Keratinocyte (primary cell): ENCODE results near the gene TIFAB. TPM values are rescaled to one million over a fixed set of nuclear protein-coding genes. Genes with fewer than 3 reads are reported as not detected.

ENCODE experiments used
- DNase-seq: peaks from one replicate; pipeline ENCODE4 v3.0.0-alpha.2; 2011; ENCODE audit warnings: low read depth, missing footprints, low spot score
- FAIRE-seq: peaks from 2 replicates; lab custom pipeline; 2011; peaks lifted over from hg19 to GRCh38; lab: Jason Lieb, UNC
- H2AFZ ChIP-seq: 2 replicates; pipeline ENCODE4 v1.6.0; 2012; ENCODE audit warnings: low read length, control low read depth, inconsistent platforms; ENCODE audit not compliant: control insufficient read depth
- H3K27ac ChIP-seq: 2 replicates; pipeline ENCODE4 v1.5.1; 2011; ENCODE audit warnings: low read length; ENCODE audit not compliant: control insufficient read depth, insufficient read depth
- H3K27me3 ChIP-seq: 3 replicates; pipeline ENCODE4 v1.6.0; 2011; ENCODE audit warnings: low read length; ENCODE audit not compliant: control insufficient read depth, insufficient read depth; ENCODE audit errors: extremely low read depth
- H3K36me3 ChIP-seq, 2 experiments: 2 replicates in 1 of 2; 3 replicates in 1 of 2; pipeline ENCODE4 v1.5.1; 2011; ENCODE audit warnings: low read length in 2 of 2, mild to moderate bottlenecking in 1 of 2; ENCODE audit not compliant: control insufficient read depth in 2 of 2, insufficient read depth in 2 of 2; ENCODE audit errors: extremely low read depth in 1 of 2
- H3K4me1 ChIP-seq: 3 replicates; pipeline ENCODE4 v1.5.1; 2011; ENCODE audit warnings: low read length; ENCODE audit not compliant: control insufficient read depth, insufficient read depth; ENCODE audit errors: extremely low read depth
- H3K4me2 ChIP-seq: 3 replicates; pipeline ENCODE4 v1.6.0; 2011; ENCODE audit warnings: low read depth, low read length; ENCODE audit not compliant: control insufficient read depth, insufficient read depth; ENCODE audit errors: extremely low read depth
- H3K4me3 ChIP-seq, 3 experiments: fragments of 200-600 bp in 1 of 3; sonication (generic) in 1 of 3; 2 replicates in 2 of 3; 3 replicates in 1 of 3; pipeline ENCODE4 v1.5.1; 2011 to 2016; ENCODE audit warnings: low read length in 3 of 3, mild to moderate bottlenecking in 3 of 3, control low read depth in 2 of 3, inconsistent platforms in 1 of 3, low read depth in 1 of 3, mixed read lengths in 1 of 3, mixed run types in 1 of 3, moderate library complexity in 1 of 3; ENCODE audit not compliant: control insufficient read depth in 2 of 3, insufficient read depth in 2 of 3; ENCODE audit errors: extremely low read depth in 1 of 3
- H3K79me2 ChIP-seq: 2 replicates; pipeline ENCODE4 v1.6.0; 2012; ENCODE audit warnings: low read length; ENCODE audit not compliant: control insufficient read depth, insufficient read depth
- H3K9ac ChIP-seq: 3 replicates; pipeline ENCODE4 v1.6.0; 2011; ENCODE audit warnings: low read length; ENCODE audit not compliant: control insufficient read depth, insufficient read depth; ENCODE audit errors: extremely low read depth
- H3K9me1 ChIP-seq: 3 replicates; pipeline ENCODE4 v1.6.0; 2011; ENCODE audit warnings: low read length; ENCODE audit not compliant: control insufficient read depth, insufficient read depth; ENCODE audit errors: extremely low read depth
- H3K9me3 ChIP-seq: 2 replicates; pipeline ENCODE4 v1.5.1; 2012; ENCODE audit warnings: low read depth, low read length; ENCODE audit not compliant: control insufficient read depth
- H4K20me1 ChIP-seq: 3 replicates; pipeline ENCODE4 v1.6.0; 2011; ENCODE audit warnings: low read length; ENCODE audit not compliant: control insufficient read depth, insufficient read depth; ENCODE audit errors: extremely low read depth
- EZH2 ChIP-seq: IDR thresholded peaks from one replicate; pipeline ENCODE4 v1.6.1; 2012; ENCODE audit warnings: inconsistent platforms, mild to moderate bottlenecking, low read length, moderate library complexity
- dilution Hi-C: fragments of 300-500 bp; cut with MboI; formaldehyde crosslinking; loops from one replicate; pipeline ENCODE4 v1.7.0; 2020; ENCODE audit warnings: low sequenced_read_pairs; ENCODE audit not compliant: extremely low pct_ligation_motif_present
- polyA plus RNA-seq, 5 experiments: library from polyadenylated mRNA; depleted of rRNA in 3 of 5; stranded (reverse) in 3 of 5; stranded (forward) in 1 of 5; unstranded in 1 of 5; fragments of >200 nt; gene quantifications; 1 replicate in 1 of 5; 2 replicates in 3 of 5; 3 replicates in 1 of 5; pipeline versions ENCODE4 v1.2.1 to v1.2.3, GENCODE V29; 2011 to 2012; ENCODE audit warnings: missing spikeins in 2 of 5, low read depth in 1 of 5, low replicate concordance in 1 of 5
- small RNA-seq, 3 experiments: library from RNA; depleted of rRNA; stranded (forward); fragments of <200 nt; gene quantifications; one replicate each; pipeline ENCODE3, GENCODE V24; 2012; ENCODE audit warnings: low read depth in 3 of 3, low replicate concordance in 1 of 3; ENCODE audit not compliant: insufficient read length in 3 of 3
- TF ChIP-seq, protein P1 (sequence below), 3 experiments: IDR thresholded peaks in 1 of 3; conservative IDR thresholded peaks in 1 of 3; optimal IDR thresholded peaks in 1 of 3; 2 replicates in 2 of 3; 3 replicates in 1 of 3; pipeline versions ENCODE3 to v1.5.1; 2011; ENCODE audit warnings: low read length in 3 of 3, mild to moderate bottlenecking in 3 of 3, moderate library complexity in 2 of 3, control low read depth in 1 of 3, inconsistent platforms in 1 of 3; ENCODE audit not compliant: insufficient read depth in 2 of 3; ENCODE audit errors: extremely low read depth in 1 of 3

Gene TIFAB
- polyA plus RNA-seq, 1 donor (not counting 4 experiments of a cell fraction or from before 2014, with no cell fraction given): not detected

DNA sequence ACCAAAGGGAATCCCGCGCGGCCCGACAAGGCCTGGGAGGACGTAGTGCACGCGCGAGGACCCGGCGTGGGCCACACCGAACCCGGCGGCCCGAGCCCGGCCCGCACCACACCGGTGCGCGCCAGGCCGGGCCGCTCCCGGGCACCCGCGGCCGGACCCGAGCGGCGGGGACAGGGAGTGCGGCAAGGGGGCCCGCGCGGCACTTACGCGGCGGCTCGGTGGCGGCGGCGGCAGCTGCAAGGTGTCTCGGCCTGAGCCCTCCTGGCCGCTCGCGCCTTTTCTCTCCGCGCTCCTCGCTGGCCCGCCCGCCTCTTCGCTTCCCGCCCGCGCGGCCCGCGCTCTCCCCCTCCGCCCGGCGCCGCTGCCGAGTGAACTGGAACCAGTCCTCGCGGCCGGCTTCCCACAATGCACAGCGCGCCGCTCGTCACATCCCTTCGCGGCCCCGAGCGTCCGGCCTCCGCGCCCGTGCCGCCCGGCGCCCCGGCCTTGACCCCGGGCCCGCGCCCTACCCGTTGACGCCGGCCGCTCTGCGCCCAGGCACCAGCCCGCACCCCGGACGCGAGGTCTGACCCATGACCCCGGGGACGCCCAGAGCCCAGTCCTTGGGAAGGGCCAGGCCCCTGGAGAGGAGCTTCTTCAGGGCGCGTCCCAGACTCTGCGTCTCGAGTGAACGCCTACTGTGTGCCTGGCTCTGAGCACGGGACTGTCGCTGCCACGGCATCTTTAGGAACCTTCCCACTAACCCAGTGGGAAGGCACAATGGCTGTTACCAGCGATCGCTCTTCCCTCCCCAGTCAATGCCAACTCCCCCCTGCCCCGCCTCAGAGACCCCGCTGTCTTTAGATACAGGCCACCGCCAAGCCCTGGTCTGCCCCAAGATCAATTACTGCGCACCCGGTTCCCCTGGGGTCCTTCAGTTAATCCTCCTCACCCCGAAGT is 53.0 kb downstream of the TIFAB start, which contains the start of gene MACROH2A1:
Gene MACROH2A1, minus strand, starts transcription at position 377 of the 939 bp plus-strand sequence. CDS start 10,138 bp downstream, outside the sequence.
- no peak for FAIRE-seq
- Histone ChIP-seq H3K9me3 (no peaks in the 10 kb centered on the region), H3K9me1 (peaks cover 13% of the 10 kb centered on the region), H3K79me2 (peaks cover 49% of the 10 kb centered on the region), H4K20me1 (peaks cover 16% of the 10 kb centered on the region), H3K4me2 (peak within 1 kb of the TSS; percentile 84), H3K9ac (peak within 1 kb of the TSS; percentile 88), H3K4me1 (peaks cover 37% of the 10 kb centered on the region), H2AFZ (peak within 1 kb of the TSS; percentile 95), H3K27me3 (no peaks in the 10 kb centered on the region), H3K27ac (peak within 1 kb of the TSS; percentile 80), H3K4me3 (peak within 1 kb of the TSS; percentile 76 to 87 (median 80)), H3K36me3 (peaks cover 0 to 6% of the 10 kb centered on the region in 2 experiments)
- dilution Hi-C loops: no loop called here
- no peak for DNase-seq
- TF ChIP-seq, protein P1, sequence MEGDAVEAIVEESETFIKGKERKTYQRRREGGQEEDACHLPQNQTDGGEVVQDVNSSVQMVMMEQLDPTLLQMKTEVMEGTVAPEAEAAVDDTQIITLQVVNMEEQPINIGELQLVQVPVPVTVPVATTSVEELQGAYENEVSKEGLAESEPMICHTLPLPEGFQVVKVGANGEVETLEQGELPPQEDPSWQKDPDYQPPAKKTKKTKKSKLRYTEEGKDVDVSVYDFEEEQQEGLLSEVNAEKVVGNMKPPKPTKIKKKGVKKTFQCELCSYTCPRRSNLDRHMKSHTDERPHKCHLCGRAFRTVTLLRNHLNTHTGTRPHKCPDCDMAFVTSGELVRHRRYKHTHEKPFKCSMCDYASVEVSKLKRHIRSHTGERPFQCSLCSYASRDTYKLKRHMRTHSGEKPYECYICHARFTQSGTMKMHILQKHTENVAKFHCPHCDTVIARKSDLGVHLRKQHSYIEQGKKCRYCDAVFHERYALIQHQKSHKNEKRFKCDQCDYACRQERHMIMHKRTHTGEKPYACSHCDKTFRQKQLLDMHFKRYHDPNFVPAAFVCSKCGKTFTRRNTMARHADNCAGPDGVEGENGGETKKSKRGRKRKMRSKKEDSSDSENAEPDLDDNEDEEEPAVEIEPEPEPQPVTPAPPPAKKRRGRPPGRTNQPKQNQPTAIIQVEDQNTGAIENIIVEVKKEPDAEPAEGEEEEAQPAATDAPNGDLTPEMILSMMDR (optimal IDR thresholded peaks at IDR 0.05 in 1 of 3, IDR thresholded peaks at IDR 0.05 in 1 of 3, conservative IDR thresholded peaks at IDR 0.05 in 1 of 3; ENCODE audit: extremely low read depth in 1 of 3, insufficient read depth in 2 of 3, low read length in 3 of 3): no peak
- no peak for TF ChIP-seq EZH2

DNA sequence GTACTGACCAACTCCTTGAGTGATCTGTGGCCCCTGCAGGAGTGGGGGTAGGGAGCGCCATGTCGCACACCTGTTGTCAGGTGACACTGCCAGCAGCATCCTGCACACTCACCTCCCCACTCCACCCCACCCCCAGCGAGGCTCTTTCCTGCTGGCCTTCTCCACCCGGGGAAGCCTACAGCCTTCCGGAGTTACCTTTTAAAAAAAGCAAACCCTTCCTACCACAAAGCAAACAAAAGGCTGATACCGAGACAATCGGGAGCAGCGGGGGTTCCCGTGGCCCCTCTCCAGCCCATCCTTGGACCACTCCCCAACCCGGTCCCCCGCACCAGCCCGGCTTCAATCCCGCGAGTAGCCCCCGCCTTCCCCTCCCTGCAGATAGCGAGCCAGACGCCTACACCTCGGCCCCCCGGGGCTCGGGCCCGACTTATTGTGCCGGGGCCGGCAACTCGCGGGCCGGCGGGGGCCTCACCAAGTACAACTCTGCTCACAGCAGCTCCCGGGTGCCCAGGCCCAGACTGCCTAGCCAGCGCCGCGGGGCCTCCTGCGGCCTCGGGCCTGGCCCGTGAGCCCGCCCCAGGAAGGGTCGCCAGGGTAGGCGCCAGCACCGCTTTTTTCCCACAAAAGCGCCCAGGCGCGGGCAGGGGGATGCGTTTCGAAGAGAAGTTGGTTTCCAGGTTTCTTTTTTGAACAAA is 53.8 kb downstream of the TIFAB start:
- Histone ChIP-seq H3K4me3 (peak overlapping the region; percentile 69 to 87 (median 80)), H3K27me3 (no peaks in the 10 kb centered on the region), H3K36me3 (peaks cover 0 to 12% of the 10 kb centered on the region in 2 experiments), H3K9me3 (no peaks in the 10 kb centered on the region), H3K27ac (peak overlapping the region; percentile 80), H3K9me1 (peaks cover 17% of the 10 kb centered on the region), H3K4me1 (peaks cover 44% of the 10 kb centered on the region), H3K79me2 (peaks cover 57% of the 10 kb centered on the region), H4K20me1 (peaks cover 24% of the 10 kb centered on the region), H3K4me2 (peak overlapping the region; percentile 79), H2AFZ (no peak overlapping the region), H3K9ac (peak overlapping the region; percentile 88)
- DNase-seq: no peak
- no peak for FAIRE-seq
- dilution Hi-C loops: no loop called here
- TF ChIP-seq EZH2: no peak
- TF ChIP-seq, protein P1 (optimal IDR thresholded peaks at IDR 0.05 in 1 of 3, IDR thresholded peaks at IDR 0.05 in 1 of 3, conservative IDR thresholded peaks at IDR 0.05 in 1 of 3; ENCODE audit: extremely low read depth in 1 of 3, insufficient read depth in 2 of 3, low read length in 3 of 3): no peak

Small RNA genes lying within 50 kb of the gene (small RNA-seq; reads per million reads assigned to genes)
- gene DCANP1: 0 reads per million in 3 experiments

Other genes starting within 250 kb of the TIFAB start
- gene MACROH2A1, start 53.1 kb downstream of the TIFAB start, polyA plus RNA-seq: 135 to 274 TPM (median 208 TPM) in 3 replicates
- gene DCANP1, start 5.0 kb downstream of the TIFAB start, polyA plus RNA-seq: not detected in 3 replicates
- gene NEUROG1, start 83.6 kb upstream of the TIFAB start, polyA plus RNA-seq: not detected in 3 replicates
- 14.0 to 613 TPM (median 124 TPM) in 3 replicates for gene CXCL14, start 126.6 kb upstream of the TIFAB start, polyA plus RNA-seq